Measurements from ENCODE around the gene ABCA2.

Gene ABCA2

DNA sequence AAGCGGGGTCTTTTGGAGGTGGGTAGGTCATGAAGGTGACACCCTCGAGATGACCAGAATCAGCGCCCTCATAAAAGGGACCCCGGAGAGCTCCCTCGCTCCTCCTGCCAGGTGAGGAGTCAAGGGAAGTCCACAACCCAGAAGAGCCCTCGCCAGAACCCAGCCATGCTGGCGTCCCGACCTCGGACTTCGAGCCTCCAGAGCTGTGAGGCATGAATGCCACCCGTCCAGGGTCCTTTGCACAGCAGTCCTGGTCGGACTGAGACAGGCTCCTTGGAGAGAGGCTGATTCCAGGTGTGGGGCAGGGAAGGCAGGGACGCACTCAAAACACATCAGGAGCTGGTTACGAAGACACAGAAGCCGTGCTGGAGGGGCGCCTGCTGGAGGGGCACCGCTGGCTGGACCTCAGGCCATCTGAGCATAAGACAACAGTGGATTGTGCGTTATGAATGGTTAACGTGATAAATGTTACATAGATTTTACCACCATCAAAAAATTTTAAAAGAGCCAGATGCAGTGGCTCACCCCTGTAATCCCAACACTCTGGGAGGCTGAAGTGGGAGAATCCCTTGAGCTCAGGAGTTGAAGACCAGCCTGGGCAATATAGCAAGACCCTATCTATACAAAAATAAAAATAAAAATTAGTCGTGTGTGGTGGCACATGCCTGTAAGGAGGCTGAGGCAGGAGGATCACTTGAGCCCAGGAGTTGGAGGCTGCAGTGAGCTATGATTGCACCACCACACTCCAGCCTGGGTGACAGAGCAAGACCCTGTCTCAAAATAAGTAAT is 26.0 kb downstream of the ABCA2 start:
- DNase-seq (ENCODE audit: low spot score), result no peak
- no peak for FAIRE-seq

DNA sequence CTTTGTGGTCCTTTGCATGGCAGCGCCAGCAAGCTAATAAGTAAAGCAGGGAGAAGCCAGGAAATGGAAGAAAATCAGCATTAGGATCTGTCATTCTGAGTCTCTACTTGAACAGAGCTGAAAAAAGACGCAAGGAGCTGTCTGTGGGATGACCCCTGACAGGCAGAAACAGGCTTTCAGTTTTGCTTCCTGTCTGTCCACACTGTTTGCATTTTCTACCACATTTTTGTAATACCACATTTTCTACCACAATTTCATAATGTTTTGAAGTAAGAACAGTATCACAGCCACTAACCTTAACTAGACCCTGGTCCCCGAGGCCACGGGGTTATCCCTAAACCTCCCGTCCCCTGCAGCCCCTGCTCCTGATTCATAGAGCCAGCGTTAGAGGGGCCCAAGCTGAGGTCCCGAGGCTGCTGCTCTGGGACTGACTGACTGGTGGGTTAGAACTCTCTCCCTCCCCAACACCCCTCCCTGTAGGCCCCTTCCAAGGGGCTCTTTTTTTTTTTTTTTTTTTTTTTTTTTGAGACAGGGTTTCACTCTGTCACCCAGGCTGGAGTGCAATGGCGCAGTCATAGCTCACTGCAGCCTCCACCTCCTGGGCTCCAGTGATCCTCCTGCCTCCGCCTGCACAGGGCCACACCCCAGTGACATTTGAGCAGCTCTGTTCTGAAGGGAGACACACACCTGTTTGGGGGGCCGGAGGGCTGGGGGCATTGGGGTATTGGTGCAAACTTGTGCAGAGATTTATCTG is 27.7 kb downstream of the ABCA2 start:
- DNase-seq (ENCODE audit: low spot score), result no peak
- FAIRE-seq, result no peak

DNA sequence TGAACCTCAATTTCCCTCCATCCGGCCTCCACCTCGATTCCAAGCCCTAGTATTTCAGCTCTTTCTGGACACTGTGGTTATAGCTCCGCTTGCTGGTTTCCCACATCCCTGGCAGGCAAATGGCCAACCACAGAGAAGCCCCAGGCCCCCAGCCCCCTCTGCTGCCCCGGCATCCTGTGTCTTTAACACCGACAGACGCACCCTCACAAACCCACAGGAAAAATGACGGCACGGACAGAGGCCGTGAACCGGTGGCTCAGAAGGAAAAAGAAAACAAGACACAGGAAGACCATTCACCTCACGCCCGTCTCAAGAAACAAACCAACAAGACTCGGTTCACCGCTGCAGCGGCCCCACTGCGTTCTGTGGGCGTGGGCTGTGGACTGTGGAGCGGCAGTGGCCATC is 30.2 kb downstream of the ABCA2 start:
- DNase-seq (ENCODE audit: low spot score), result no peak
- FAIRE-seq, result no peak

DNA sequence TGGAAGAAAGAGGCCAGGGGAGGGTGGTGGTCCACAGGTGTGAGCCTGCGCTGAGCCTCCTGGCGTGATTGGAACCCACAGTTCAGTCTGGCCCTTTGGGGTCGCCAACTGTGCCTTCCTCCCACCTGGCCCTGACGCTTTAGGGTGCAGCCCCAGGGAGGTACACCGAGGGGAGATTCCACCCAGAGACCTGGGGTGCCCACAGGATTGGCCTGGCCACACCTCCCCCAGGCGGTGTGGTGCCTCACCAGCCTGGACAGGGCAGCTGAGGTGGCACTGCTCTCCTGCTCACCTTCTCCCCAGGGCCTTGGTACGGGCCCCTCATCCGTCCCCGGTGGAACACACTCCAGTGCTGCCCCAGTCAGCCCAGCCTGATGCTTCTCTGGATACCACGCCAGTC is 30.7 kb downstream of the ABCA2 start:
- FAIRE-seq, result no peak
- DNase-seq (ENCODE audit: low spot score), result no peak

DNA sequence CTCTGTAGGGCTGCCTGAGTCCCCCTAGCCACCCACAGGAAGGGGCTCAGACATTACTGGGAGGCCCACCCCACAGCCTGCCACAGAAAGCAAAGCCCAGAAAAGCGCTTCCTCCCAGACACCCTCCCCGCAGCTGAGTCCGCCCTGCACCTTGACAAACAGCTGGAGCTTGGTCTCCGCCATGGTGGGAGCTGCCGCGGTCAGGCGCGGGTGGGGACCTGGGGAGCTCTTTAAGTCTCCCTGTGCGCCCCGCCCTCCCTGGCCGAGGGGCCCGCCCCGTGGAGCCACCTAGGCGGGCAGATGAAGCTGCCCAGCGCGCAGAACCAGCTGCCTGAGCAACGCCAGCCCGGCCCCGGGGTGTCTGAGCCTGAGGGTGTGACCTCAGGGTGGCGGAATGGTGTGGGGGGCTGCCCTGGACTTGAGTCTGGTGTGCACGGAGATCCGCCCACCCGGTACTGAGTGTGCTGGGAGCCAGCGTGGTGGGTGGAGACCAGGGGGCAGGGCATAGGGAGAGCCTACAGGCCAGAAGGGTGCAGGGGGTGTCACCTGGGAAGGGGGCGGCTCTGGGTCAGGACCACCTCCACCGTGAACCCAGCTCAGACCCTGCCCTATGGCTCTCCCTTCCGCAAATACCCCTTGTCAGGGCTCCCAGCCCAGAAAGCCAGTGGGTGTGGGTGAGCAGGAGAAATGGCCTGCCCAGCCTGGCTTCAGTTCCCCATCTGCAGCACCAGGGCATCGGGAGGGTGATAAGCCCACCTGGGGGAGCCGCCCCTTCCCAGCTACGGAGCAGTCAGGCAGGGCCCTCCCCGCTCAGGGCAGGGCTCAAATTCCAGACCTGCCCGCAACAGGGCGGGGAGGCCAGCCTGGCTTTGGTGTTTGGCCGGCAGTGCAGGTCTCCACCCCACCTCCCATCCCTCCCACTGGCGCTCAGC is 31.4 kb downstream of the ABCA2 start, which contains the start of gene CLIC3:
Gene CLIC3 (minus strand): TSS at position 208 of the 932 bp plus-strand sequence. CDS start 25 bp downstream, at position 183.
- FAIRE-seq (peak; percentile 63), DNase-seq (ENCODE audit: low spot score) (peak; percentile 75)

DNA sequence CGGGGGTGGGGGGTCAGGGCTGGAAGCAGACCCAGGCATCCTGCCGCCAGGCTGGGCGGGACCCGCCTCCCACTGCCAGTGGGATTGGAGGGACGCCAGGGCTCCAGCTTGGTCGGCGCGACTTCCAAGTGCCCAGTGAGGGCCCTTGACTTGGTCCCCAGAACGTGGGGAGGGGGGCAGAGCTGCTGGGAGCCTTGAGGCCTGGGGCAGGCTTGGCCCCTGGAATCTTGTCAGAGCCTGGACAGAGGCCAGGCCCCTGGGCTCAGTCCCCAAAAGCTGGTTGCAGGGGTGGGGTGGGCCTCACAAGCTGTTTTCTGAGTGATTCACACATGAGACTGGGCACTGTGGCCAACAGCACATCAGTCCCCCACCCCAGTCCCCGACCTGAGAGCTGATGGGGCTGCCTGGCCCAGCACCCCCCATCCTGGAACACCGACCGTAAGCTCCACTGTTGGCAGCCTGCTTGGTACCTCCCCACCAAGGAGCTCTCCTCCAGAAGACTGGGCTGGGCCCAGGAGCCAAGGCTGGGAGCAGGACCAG is 32.2 kb downstream of the ABCA2 start:
- DNase-seq (ENCODE audit: low spot score) (peak; percentile 34), FAIRE-seq (no peak)

DNA sequence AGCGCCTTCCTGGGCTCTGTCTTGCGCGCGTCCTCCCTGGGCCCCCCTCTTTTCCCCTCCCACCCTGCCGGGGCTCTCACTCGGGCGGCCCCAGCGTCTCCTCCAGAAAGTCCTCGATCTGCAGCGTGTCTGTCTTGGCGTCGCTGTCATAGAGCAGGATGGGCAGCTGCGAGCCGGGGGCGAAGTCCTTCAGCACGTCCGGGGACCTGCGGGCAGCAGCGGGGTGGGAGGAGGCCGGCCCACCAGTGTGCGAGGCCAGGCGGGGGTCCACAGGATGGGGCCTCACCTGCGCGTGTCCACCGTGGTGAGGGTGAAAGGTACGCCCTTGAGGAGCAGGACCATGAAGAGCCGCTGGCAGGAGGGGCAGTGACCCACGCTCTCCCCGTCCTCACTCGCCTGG is 32.7 kb downstream of the ABCA2 start:
- FAIRE-seq, result no peak
- DNase-seq (ENCODE audit: low spot score), result no peak

DNA sequence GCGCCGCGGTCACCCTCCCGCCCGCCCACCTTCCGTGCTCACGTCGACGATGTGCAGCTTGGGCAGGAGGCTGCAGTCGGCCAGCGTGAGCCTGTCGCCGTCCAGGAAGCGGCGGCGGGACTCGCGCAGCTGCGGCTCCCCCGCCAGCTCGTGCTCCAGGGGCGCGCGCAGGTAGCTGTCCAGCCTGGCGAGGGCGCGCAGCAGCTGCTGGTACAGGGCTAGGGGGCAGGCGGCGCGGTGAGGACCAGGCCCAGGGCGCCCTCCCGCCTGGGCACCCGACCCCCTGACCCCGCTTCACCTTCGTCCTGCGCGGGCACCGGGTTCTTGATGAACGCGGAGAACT is 33.2 kb downstream of the ABCA2 start:
- DNase-seq (ENCODE audit: low spot score), result no peak
- no peak for FAIRE-seq

DNA sequence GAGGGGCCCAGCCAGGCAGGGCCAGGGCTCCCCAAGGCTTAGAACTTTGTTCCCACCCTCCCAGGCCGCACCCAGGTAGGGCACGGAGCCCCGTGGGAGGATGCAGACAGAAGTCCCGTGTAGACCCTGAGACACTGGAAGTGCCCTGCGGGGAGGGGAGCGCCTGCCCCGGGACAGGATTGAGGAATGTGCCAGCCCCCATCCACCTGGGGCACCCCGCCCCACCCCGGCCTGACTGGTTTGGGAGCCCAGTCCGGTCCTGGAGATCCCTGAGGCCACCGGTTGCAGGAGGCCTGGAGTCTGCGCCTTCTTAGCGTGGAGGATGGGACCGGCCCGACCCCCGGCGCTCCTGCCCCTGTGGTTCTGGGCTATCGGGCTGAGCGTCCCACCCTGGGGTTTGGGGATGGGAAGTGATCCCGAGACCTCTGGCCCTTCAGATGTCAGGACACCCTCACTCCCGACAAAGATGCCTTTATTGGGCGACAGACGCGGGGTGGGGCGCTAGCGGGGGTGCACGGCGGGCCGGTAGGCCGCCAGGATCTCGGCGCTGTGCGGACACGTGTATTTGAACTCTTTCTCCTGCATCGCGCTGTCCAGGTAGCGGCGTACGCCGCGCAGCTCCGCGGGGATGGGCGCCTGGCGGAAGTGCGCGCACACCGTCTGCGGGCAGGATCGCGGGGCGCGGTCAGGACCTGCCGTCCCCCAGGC is 33.7 kb downstream of the ABCA2 start:
- DNase-seq (ENCODE audit: low spot score) (no peak), FAIRE-seq (no peak)

DNA sequence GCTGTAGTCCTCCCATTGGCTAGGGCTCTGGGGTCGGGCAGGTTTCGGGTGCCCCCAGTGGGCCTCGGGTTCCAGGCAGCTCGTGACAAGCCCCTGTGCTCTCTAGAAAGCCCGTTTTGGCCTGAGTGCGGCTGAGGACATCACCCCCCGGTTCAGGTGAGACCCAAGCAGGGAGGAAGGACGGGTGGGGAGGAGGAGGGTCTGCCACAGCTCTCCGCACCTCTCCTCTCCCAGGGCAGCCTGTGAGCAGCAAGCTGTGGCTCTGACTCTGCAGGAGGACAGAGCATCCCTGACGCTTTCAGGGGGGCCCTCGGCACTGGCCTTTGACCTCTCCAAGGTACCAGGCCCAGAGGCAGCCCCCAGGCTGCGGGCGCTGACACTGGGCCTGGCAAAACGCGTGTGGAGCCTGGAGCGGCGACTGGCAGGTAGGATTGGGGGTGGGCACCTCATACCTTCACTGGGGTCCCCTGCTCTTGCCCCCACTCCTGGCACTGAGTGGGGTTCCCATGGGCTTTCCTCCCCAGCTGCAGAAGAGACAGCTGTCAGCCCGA is 35.1 kb downstream of the ABCA2 start:
- DNase-seq (ENCODE audit: low spot score), result no peak
- no peak for FAIRE-seq

DNA sequence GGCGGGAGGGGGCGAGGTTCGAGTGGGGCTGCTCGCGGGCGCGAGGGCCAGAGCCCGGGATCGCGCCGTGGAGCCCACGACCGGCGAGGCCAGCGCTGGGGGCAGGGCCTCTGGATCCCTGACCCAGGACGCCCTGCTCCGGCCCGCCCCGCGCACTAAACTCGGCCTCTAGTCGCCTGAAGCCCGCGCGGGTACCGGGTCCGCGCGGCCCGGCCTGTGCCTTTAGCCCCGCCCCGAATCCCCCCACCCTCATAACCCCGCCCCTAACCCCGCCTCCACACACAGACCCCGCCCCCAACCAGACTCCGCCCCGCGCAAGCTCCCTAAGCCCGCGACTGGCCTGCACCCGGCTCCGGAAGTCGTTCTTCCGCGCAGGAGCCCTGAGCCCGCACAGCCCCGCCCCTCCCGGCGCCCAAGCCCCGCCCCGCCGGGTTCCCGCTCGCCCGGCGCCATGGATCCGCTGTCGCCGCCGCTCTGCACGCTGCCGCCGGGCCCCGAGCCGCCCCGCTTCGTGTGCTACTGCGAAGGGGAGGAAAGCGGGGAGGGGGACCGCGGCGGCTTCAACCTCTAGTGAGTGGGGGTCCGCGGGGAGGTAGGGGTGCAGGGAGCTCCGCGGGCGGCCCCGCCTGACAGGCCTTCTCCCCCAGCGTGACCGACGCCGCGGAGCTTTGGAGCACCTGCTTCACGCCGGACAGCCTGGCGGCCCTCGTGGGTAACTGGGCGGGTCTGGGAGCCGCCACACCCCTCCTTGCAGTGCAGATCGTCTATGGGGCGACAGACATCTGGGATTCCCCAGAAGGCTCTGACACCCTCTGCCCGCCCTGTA is 35.8 kb downstream of the ABCA2 start, which contains the start of gene PAXX:
Gene PAXX (plus strand): TSS at position 430 of the 826 bp plus-strand sequence. CDS start 22 bp downstream, at position 452.
- peak; percentile 98 for DNase-seq (ENCODE audit: low spot score)
- no peak for FAIRE-seq

DNA sequence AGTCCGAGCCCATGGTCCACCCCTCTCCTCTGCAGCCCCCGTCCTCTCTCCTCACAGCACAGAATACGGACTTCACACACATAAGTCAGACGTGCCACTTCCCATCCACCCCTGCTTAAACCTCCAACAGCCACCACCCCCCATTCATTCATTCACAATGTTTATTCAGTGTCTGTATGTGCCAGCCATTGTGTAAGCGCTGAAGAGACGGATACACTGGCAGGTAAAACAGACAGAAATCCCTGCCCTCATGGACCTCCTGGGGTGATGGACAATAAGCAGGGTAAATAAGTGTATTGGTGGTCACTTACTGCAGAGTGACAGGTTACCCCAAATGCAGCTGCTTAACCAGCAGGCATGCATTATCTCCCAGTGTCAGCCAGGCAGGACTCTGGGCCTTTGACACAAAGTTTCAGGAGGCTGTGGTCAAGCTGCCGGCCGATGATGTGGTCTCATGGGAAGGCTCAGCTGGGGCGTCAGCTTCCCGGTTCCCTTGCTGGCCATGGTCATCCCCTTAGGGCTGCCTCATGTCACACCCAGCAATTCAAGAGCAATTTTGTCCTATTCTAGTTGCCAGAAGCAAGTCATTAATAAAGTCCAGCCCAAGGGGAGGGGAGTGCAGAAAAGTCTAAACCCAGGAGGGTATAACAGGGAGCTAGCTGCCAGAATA is 37.7 kb downstream of the ABCA2 start:
- DNase-seq (ENCODE audit: low spot score), result no peak
- FAIRE-seq, result no peak

DNA sequence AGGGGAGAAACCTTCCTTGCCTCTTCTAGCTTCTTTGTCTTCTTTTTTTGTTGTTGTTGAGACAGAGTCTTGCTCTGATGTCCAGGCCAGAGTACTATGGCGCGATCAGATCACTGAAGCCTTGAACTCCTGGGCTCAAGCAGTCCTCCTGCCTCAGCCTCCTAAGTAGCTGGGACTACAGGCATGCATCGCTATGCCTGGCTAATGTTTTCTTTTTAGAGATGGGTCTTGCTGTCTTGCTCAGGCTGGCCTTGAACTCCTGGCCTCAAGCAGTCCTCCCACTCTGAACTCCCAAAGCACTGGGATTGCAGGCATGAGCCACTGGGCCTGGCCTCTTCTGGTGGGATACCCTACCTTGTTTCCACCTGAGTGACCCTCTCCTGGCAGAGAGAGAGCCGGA is 39.2 kb downstream of the ABCA2 start:
- DNase-seq (ENCODE audit: low spot score) (no peak), FAIRE-seq (no peak)

DNA sequence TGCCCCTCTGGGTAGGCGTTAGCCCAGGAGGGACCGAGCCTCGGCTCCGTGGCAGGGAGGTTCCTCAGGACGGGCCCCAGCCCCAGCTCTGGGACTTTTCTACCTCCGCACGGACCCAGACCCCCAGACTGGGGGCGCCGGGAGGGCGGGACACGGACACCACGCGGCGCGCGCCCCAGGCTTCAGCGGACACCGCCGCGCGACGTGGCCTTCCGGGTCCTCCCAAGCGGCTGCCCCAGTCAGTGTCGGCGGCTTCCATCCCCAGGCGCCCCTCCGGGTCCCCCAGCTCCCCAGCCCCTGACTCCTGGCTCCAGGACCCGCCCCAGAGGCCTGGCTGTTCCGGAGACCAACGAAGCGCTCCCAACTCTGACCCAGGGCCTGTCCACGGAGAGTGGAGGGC is 42.2 kb downstream of the ABCA2 start:
- no peak for FAIRE-seq
- DNase-seq (ENCODE audit: low spot score), result no peak

DNA sequence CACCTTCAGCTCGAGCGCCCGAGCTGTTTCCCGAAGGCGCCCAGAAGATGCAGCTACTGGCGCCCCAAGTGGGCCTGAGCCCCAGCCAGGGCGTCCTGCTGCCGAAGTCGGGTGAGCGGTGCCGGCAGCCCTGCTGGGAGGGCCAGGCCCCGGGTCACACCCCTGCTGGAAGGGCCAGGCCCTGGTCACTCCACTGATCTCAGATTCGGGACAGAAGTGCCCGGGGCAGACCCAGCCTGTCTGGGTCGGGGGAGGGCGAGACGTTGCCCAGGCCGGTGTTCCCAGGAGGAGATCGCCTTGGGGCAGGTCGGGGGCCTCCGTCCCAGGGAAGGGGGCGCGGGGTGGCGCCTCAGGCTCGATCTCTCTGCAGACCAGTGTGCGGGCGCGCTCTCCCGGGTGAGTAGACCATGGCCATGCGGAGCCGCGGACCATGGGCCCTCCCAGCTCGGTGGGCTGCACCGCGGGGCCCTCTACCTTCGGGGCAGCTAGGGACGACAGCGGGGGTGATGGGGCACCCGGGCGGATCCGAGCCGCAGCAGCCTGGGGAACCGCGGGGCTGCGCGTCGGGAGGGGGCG is 42.9 kb downstream of the ABCA2 start:
- DNase-seq (ENCODE audit: low spot score) (no peak), FAIRE-seq (no peak)

DNA sequence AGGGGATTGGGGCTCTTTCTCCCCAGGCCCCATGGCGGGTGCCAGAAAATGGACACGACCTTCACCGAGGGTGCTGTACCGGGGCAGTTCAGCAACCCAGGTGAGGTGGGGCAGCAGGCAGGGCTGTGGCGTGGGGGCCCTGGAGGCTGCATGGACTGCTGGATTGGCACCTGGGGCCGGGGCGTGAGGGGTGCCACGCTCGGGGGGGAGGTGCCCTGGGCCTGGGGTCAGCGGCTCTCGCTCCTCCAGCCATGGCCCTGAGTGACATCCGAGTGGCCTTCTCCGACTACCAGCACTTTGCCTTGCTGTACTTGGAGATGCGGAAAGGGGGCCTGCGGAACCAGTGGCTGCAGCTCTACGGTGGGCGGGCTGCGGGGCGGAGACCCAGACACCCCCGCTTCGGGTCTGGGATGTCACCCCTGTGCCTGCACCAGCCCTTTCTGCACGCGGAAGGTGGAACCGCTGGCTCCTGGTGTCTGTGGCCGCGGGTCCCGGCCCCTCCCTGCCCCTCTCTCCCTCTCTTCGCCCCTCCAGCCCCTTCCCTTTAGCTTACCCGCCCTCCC is 43.5 kb downstream of the ABCA2 start:
- DNase-seq (ENCODE audit: low spot score), result no peak
- FAIRE-seq, result no peak

DNA sequence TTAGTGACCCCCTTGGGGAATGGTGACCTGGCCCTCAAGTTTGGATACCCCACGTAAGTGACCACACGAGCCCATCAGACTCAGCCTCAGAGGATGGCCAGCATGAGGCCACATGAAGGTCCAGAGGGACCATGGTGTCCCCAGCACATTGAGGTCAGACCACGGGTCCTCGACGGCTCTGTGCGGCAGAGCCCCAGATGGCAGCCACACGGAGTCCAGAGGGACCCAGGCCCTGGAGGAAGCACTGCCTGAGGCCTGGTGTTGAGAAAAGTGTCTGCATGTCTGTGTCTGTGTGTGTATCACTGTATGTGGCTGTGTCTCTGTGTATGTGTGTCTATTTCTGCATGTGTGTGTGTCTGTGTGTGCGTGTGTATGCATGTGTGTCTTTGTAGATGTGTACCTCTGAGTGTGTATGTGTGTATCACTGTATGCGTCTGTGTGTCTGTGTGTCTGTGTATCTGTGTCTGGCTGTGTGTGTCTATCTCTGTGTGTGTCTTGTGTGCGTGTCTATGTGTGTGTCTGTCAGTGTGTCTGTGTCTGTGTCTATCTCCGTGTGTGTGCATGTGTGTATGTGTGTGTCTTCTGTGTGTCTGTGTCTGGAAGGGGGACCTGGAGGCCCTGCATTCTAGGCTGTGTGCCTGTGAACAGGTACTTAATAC is 44.3 kb downstream of the ABCA2 start:
- peak; percentile 93 for FAIRE-seq
- DNase-seq (ENCODE audit: low spot score), result no peak

DNA sequence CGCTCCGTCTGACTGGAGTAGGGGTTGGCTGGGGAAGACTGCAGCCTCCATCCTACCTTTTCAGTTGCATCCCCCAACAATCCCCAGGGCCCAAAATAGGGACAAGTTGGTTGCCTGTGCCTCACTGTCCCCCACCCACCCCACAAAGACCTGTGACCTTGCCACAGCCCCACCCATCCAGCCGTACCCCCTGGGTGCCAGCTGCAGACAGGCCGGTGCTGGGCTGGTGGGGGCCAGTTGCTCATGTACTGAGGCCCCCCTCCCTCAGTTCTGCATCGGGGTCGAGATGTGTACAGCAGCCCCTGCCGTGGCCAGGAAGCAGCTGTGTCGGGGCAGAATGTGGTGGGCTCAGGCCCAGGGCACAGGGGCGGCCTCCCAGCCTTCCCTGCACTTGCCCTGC is 44.9 kb downstream of the ABCA2 start:
- DNase-seq (ENCODE audit: low spot score) (no peak), FAIRE-seq (no peak)

All from urothelium cell line (cell line).